Measurements from ENCODE around the gene CDC73. TPM values are rescaled to one million over a fixed set of nuclear protein-coding genes. Genes with fewer than 3 reads are reported as not detected.

CDC73 gene
- total RNA-seq (2021; ENCODE audit: unreplicated experiment), result 78.2 TPM
- 36.0 TPM for polyA plus RNA-seq (2012; ENCODE audit: insufficient read length)
- Bru-seq, nascent RNA, result percentile 95 among the genes with signal in this experiment
- BruChase-seq, experiment 1, labeled RNA remaining after a 2-hour chase, result percentile 86 among the genes with signal in this experiment
- percentile 86 among the genes with signal in this experiment for BruChase-seq, experiment 2, labeled RNA remaining after a 6-hour chase
- long read RNA-seq, full-length matches to known transcripts, result 171 of 204 reads
- long read RNA-seq, partial matches to known transcripts, result 17 of 204 reads
- long read RNA-seq, other reads (novel, unspliced or antisense), result 16 of 204 reads

GRCh38 chr1:193121616-193122593, at the start of gene CDC73:
TSS of gene CDC73 (plus strand) at chr1:193122031. CDS start at chr1:193122201, 170 bp downstream.
- ChIA-PET CTCF (no interaction called here), POLR2A (interaction anchor here (0.6 kb wide), 1 partner anchor 306 kb away, joined by 4 read pairs; no protein-coding TSS in a partner anchor)
- in situ Hi-C loops (cut with HindIII; ENCODE audit: low pct_unique_long_range_greater_than_20kb, low sequenced_read_pairs) (no loop called here), intact Hi-C loops (cut with micrococcal nuclease; ENCODE audit: unreplicated experiment) (loop anchor here (1.0 kb wide), 1 partner anchor 17 kb away; the partner anchor contains the start of gene GLRX2)
- H3K27ac ChIP-seq (ENCODE audit: low read length), result peak within 1 kb of the TSS; percentile 98
- H3K4me3 ChIP-seq (ENCODE audit: low read depth in 2 of 2, low read length in 2 of 2), result peak within 1 kb of the TSS; percentile 96 to 100
- TF ChIP-seq CTCF (IDR thresholded peaks at IDR 0.05), result peak; percentile 94
- 0 out of 2 replicates have a peak, but pooled peaks have one; percentile 72 for TF ChIP-seq SIN3A (IDR thresholded peaks at IDR 0.05; ENCODE audit: borderline replicate concordance, insufficient read depth, low read depth, low read length)
- peak; percentile 52; the same call in 1 of the 2 replicates for TF ChIP-seq TCF7L2 (IDR thresholded peaks at IDR 0.05; ENCODE audit: low read depth, low read length)
- peak in 1 of 2 experiments; percentile 68; a peak in 1 of 4 replicates for TF ChIP-seq REST (IDR thresholded peaks at IDR 0.05; ENCODE audit: insufficient read depth in 1 of 2, low read depth in 2 of 2, low read length in 1 of 2)
- peak; percentile 80 for TF ChIP-seq POLR2AphosphoS5 (IDR thresholded peaks at IDR 0.05; ENCODE audit: low read depth, low read length)
- peak; percentile 98 for ATAC-seq
- H3K27me3 ChIP-seq (ENCODE audit: control insufficient read depth, insufficient read depth, low read length), result no peaks in the 10 kb centered on the region
- peaks cover 15% of the 10 kb centered on the region for H3K36me3 ChIP-seq (ENCODE audit: control insufficient read depth, insufficient read depth, low read length)
- TSS peak; percentile 77 for BruUV-seq (replicated peaks)
- H3K4me1 ChIP-seq (ENCODE audit: control insufficient read depth, insufficient read depth, low read length), result peaks cover 17% of the 10 kb centered on the region
- no peaks in the 10 kb centered on the region for H3K9me3 ChIP-seq (ENCODE audit: control insufficient read depth, insufficient read depth, low read depth, low read length)
- DNase-seq (ENCODE audit: low read depth, low spot score), result peak; percentile 78

DNA sequence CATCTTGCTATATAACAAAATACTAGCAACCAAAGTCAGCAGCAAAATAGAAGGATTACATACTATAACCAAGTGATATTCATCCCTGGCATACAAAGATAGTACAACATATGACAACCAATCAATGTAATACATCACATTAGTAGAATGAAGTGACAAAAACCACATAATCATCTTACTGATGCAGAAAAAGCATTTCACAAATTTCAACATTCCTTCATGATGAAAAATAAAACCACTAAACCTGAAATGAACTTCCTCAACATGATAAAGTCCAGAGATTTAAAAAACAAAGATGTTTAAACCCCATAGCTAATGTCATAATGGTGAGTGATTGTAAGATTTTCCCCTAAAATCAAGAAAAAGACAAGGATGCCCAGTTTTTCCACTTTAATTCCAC, 43.8 kb upstream of the CDC73 start:
- intact Hi-C loops (cut with micrococcal nuclease; ENCODE audit: unreplicated experiment), result no loop called here
- DNase-seq (ENCODE audit: low read depth, low spot score) (no peak), ATAC-seq (no peak)
- Histone ChIP-seq H3K36me3 (ENCODE audit: control insufficient read depth, insufficient read depth, low read length) (peaks cover 26% of the 10 kb centered on the region), H3K9me3 (ENCODE audit: control insufficient read depth, insufficient read depth, low read depth, low read length) (0 out of 2 replicates have a peak, but pooled peaks cover 4% of the 10 kb centered on the region), H3K27me3 (ENCODE audit: control insufficient read depth, insufficient read depth, low read length) (no peaks in the 10 kb centered on the region), H3K4me3 (ENCODE audit: low read depth in 2 of 2, low read length in 2 of 2) (no peak overlapping the region), H3K4me1 (ENCODE audit: control insufficient read depth, insufficient read depth, low read length) (no peaks in the 10 kb centered on the region), H3K27ac (ENCODE audit: low read length) (no peak overlapping the region)
- BruUV-seq (replicated peaks), result no TSS peak
- ChIA-PET POLR2A (no interaction called here), CTCF (no interaction called here)
- no peak for TF ChIP-seq CTCF (IDR thresholded peaks at IDR 0.05)
- in situ Hi-C loops (cut with HindIII; ENCODE audit: low pct_unique_long_range_greater_than_20kb, low sequenced_read_pairs), result no loop called here
